HG03175 (cell line): Measurements from ENCODE around the gene MMP28.

Source experiments
- ATAC-seq: cut with Tn5 transposase; IDR thresholded peaks from one replicate; pipeline ENCODE4 v1.9.1; 2021; ENCODE audit warnings: mild to moderate bottlenecking, moderate library complexity; ENCODE audit not compliant: unreplicated experiment

MMP28 gene

DNA sequence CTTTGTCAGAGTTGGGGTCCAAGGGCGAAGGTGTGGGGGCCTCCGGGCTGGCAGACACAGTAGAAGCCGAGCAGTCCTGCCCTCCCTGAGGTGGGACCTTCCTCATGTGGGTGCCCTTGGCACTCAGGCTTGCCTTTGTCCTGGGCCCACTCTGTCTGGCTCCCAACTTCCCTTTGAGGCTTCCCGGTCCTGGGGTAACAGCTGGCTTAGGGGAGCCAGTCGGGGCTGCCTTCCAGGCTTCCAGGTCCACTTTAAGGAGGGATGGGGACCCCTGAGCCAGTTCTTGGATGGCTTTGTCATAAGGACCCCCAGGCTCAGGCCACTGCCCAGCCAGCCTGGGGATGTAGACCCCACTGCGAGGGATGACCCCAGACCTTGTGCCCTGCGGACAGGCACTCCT lies 50.2 kb downstream of the MMP28 start:
- no peak for ATAC-seq

DNA sequence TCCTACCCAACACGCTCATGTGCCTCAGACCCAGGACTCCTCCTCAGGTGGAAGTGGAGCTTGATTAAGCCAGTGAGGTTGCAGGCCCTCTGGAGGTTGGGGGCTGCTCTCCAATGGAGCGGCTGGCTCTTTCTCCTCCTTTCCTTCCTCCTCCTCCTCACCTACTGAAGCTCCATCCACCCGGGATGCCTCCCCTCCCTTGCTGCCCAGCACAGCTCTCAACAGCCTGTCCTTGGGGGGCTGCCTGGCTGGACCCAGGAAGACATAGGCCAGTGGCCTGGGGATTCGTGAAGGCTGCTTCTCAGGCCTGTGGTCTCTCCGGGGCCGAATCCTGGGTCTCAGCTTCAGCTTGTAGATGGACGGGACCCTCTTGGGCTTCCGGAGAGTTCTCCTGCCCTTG lies 50.6 kb downstream of the MMP28 start:
- no peak for ATAC-seq

- no peak for ATAC-seq
These were observed 51.7 kb downstream of the MMP28 start for GRCh38 chr17:35743626-35744328.

DNA sequence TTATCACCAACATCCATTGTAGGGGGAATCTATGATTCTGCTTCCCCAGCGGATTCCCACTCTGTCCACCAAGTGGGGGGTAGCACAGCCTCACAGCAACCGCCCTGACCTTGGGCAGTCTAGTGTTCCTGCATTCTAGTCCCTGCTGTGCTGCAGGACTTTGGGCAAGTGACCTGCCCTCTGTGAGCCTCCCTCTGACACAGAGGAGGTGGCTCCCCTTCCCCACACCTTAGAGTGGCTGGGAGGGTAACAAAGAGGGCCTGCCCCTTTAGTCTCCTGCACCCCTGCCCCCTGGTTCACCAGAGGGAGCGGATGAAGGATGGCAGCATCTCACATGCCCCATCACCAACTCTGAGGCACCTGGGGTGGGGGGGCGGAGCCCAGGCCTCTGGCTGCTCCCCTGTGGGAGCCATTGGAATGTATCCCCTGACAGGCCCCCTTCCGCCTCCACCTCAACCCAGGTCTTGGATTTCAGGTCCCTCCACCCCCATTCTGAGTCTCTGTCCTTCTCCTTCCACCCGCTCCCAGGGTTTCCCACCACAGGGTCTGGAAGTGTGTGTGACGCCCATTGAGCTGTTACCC lies 52.5 kb downstream of the MMP28 start:
- ATAC-seq = no peak

GRCh38 chr17:35742496-35742895 lies 52.9 kb downstream of the MMP28 start:
- ATAC-seq = no peak

GRCh38 chr17:35740997-35741931 lies 54.2 kb downstream of the MMP28 start:
- ATAC-seq = no peak

- ATAC-seq = no peak
These were observed 55.2 kb downstream of the MMP28 start for GRCh38 chr17:35740216-35740615.

- ATAC-seq = no peak
These were observed 56.8 kb downstream of the MMP28 start for GRCh38 chr17:35738519-35739133.

GRCh38 chr17:35736236-35736635 lies 59.2 kb downstream of the MMP28 start:
- no peak for ATAC-seq

GRCh38 chr17:35735036-35735805 lies 60.2 kb downstream of the MMP28 start:
- ATAC-seq = no peak

DNA sequence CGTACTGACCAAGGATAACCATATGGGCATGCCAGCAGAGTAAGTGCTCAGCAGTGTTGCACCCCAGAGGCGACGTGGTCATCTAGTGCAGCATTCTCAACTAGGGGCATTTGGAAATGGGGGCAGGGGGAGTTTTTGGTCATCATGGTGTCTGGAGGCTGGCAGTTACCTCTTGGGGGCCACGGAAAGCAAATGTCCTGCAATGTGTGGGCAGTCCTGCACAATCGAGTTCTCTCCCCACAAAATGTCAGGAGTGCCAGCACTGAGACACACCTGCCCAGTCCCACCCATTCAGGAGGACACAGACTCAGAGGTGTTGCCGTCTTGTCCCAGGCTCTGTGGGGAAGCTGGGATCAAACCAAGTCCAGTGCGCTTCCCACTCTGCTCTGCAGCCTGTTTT lies 61.0 kb downstream of the MMP28 start:
- ATAC-seq = no peak

DNA sequence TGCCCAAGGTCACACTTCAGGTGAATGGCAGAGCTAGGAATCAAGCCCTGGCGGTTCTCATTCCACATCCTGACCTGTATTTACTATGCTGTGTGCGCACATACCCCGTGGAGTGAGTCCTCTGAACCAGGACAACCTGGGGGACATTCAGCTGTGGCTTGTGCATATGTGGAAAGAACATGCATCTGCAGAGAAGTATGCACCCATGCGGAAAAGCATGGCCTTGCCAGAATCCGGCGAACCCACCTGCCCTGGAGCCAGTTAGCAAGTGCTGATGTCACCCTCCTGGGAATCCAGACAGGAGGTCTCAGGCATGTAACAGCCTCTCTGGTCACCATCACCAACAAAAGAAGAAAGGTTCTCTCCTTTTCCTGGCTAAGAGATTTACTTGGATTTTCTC lies 62.1 kb downstream of the MMP28 start:
- no peak for ATAC-seq

- no peak for ATAC-seq
These were observed 62.7 kb downstream of the MMP28 start for GRCh38 chr17:35732806-35733136.

DNA sequence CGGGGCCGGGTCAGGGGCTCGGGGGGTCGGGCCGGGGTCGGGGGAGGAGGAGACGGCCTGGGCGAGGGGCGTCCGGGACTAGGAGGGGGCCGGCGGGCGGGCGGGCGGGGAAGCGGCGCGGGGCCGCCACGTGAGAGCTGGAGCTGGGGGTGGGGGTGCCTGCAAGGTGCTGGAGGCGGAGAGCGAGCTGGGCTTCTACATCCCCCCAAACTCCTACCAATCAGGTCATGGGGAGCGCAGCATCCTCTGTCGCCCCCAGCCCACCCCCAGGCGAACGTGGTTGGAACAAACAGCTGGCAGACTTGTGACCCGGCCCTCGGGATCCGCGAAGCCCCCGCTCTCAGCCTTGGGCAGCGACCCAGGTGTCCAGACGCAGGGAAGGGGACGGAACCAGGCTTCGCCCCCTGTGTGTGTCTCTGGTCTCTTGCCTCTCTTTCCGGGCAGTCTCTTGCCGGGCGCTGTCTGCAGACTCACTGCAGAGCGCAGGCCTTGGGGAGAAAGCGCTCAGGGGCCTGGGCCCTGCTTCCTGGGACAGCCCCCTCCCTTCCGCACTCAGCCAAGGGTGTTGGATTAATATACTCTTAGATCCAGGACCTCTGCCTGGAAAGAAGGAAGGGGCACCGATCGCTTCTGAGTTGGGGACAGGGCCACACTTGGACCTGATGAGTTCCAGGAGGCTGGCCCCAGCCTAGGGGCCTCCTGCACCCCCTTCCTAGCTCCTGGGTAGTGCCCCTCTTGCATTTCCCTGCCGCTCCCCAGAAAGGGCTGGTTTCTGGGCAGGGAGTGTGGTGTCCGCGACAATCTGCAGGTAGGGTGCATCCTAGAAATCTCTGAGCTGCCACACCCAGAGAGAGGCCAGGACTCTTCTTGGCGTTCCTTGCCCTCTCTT lies 63.3 kb downstream of the MMP28 start:
- ATAC-seq = no peak

DNA sequence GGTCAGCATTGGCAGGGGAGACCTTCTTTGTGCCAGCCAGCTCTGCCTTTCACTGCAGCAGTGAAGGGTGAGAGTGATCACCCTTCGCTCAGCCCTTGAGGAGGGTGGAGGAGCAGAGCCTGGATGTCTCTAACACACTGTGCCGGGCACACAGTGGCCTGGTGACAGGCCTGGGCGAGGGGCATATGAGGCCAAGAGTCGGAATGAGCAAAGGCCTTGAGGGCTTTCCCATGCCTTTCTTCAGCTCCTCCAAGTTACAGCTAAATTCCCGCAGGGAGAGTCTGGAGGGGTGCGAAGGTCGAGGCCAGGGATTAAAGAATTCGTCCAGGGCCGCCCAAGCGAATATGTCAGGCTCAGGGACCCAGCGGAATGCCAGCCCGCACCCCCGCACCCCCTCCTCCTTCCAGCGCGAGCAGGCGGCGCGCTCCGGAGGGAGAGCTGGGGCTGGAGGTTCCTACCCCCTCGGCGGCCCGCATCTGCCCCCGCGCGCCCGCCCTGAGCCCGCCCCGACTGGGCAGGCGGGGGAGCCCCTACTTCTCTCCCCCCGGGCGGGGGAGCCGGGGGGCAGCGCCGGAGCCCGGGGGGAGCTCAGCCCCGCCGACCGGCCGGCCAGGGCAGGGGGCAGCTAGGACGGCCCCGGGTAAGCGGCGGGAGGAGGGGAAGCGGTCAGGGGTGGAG lies 64.1 kb downstream of the MMP28 start, which contains the start of gene RASL10B:
TSS of gene RASL10B (plus strand) at position 401 of the 678 bp plus-strand sequence. CDS start 3,546 bp downstream, outside the sequence.
- no peak for ATAC-seq

DNA sequence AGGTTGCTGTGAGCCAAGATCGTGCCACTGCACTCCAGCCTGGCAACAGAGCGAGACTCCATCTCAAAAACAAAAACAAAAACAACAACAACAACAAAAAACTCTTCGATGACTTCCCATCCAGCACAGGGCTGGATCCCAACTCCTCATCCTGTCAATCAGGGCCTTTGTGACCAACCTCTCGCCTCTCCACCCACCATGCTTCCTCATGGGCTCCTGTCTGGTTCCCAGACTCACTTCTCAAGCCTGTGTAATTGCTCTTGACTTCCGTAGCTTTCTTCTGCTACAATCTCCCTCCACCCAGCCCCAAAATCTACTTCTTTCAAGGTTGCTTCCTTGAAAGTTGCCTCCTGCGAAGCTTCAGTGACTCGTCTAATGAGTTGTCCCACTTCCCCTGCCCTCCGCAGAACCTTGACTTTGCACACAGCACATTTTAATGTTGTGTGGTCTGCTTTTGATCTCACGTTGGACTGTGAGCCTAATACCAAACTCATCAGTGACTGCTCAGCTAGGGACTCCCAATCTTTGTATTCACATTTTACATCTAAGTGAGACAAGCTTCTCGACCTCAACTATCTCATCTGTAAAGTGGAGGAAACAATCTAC lies 64.9 kb downstream of the MMP28 start:
- ATAC-seq = no peak

DNA sequence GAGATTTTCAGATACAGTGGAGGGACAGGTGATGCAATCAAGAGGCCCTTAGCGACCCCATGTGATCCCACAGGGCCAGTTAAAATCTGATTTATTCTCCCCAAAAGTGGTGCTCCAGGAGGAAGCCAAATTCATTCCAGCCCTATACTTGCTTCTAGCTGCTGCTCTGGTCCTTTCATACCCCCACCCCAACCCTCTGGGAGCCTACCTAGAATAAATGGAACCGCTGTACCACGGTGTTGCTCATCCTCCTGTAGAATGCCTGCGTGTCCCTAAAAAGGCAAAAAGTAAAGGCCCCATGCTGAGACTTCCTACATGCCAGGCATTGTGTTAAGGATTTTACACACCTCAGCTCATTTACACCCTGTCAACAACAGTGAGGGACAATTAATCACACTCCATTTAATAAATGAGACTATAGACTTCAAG lies 66.0 kb downstream of the MMP28 start:
- no peak for ATAC-seq

- ATAC-seq = no peak
These were observed 66.9 kb downstream of the MMP28 start for GRCh38 chr17:35728551-35728950.

GRCh38 chr17:35727635-35728034 lies 67.8 kb downstream of the MMP28 start:
- no peak for ATAC-seq
